HFF-Myc (cell line): ENCODE measurements around the gene PACRG.
"Not testable (repeated sequence)": the region's sequence is repeated elsewhere in the genome, so short reads cannot be mapped to it uniquely, and the experiment has no call there.

Experiments used
- DNase-seq: peaks from one replicate; pipeline ENCODE4 v3.0.0-alpha.2; 2011; ENCODE audit warnings: low read depth; ENCODE audit errors: extremely low read depth
- H3K4me3 ChIP-seq: replicated peaks from 2 replicates; pipeline ENCODE4 v1.5.1; 2011; ENCODE audit warnings: low read depth, mild to moderate bottlenecking, control low read depth, low read length
- CTCF ChIP-seq: IDR thresholded peaks from 2 replicates; pipeline ENCODE4 v1.5.1; 2012; ENCODE audit warnings: mild to moderate bottlenecking, low read depth, low read length, control low read depth; ENCODE audit errors: missing control alignments

The PACRG gene

GRCh38 chr6:163313981-163314380 is 586.2 kb downstream of the PACRG start:
- no peak for TF ChIP-seq CTCF
- H3K4me3 ChIP-seq = no peak overlapping the region
- no peak for DNase-seq

GRCh38 chr6:163314791-163315470 is 587.2 kb downstream of the PACRG start:
- DNase-seq = no peak
- TF ChIP-seq CTCF = no peak
- H3K4me3 ChIP-seq = no peak overlapping the region

- not testable (repeated sequence) for DNase-seq, H3K4me3 ChIP-seq
Observed at GRCh38 chr6:163316866-163317495, 589.2 kb downstream of the PACRG start.

GRCh38 chr6:163318071-163318786 is 590.5 kb downstream of the PACRG start:
- DNase-seq = no peak
- TF ChIP-seq CTCF = no peak
- H3K4me3 ChIP-seq = no peak overlapping the region

GRCh38 chr6:163319609-163320366 is 592.0 kb downstream of the PACRG start:
- H3K4me3 ChIP-seq = no peak overlapping the region
- no peak for DNase-seq
- TF ChIP-seq CTCF = no peak

GRCh38 chr6:163320402-163320801 is 592.6 kb downstream of the PACRG start:
- DNase-seq = no peak
- no peak for TF ChIP-seq CTCF
- no peak overlapping the region for H3K4me3 ChIP-seq

- no peak overlapping the region for H3K4me3 ChIP-seq
- no peak for TF ChIP-seq CTCF
- DNase-seq = no peak
Observed at GRCh38 chr6:163320804-163321203, 593.0 kb downstream of the PACRG start.
